Posterior cingulate gyrus (tissue), 11 donors: ENCODE data around the gene TMEM132C.
A peak's percentile ranks its signal among the peaks of the same experiment; 100 is the strongest.

Source experiments
- DNase-seq, 10 donors: peaks; one replicate each; pipeline versions ENCODE4 v3.0.0 to v3.0.0-alpha.2; 2020 to 2021; ENCODE audit warnings: mixed read lengths in 3 of 10
- intact Hi-C: fragments of 100-400 bp; cut with DNase I; formaldehyde crosslinking; loops from one replicate; pipeline ENCODE4 v1.15.1; 2023

The TMEM132C gene

DNA sequence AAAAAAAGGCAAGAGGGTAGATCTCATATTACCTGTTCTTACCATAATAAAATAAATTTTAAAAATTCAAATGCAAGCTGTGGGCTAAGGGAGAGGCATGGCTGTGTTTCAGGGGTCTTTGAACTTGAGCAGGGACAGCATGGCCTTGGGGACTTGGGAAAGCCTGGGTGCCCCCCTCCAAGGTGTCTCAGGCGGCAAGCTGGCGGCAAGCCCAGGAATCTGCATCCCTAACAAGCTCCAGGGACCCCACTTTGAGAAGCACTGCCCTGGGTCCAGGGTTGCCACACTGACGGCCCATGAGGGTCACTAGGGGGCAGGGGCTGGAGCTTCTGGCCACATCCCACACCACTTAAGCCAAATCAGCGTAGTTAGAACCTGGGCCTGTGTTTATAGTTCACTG is 363.0 kb downstream of the TMEM132C start:
- intact Hi-C loops = no loop called here
- peak in 2 of 10 donors; percentile 55 to 71 for DNase-seq

DNA sequence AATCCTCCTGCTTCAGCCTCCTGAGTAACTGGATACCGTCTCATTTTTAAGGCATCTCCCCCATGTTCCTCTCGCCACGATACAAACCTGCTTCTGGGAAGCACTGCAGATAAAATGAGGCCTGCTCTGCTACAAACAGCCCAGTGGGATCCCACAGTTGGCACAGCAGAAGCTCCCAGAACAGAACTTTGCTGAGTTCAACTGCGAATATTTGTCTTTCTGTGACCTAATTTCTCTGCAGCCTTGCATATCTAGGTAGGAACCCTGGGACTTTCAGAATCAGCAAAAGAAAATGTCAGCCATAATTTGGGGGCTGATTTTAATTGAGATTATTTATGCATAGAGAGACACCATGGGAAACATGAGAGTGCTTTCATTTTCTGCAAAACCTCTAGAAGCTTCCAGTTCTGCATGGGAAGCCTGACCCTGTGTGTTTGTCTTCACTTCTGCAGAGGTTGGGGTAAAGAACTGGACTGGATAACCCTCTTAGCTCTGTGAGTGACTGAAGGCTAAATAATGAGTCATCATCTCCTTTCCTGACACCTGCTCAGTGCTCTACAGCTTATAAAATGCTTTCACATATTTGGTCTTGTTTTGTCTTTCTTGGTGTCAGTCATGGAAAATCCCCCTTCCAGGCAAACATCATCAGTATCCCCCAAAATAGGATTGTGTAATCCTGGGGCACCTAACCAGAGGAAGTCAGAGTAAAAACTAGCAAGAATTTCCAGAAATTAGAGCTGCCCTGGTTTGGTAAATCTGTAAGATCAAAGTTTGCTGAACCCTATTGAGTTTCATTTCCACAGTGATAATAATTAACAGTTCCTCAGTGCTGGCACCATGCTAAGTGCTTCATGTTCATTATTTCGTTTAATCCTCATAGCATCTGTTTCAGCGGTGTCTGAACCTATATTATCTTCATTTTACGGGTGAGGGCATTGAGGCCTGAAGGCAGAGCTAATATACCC is 371.0 kb downstream of the TMEM132C start:
- intact Hi-C loops = no loop called here
- DNase-seq = peak in 1 of 10 donors; percentile 13

DNA sequence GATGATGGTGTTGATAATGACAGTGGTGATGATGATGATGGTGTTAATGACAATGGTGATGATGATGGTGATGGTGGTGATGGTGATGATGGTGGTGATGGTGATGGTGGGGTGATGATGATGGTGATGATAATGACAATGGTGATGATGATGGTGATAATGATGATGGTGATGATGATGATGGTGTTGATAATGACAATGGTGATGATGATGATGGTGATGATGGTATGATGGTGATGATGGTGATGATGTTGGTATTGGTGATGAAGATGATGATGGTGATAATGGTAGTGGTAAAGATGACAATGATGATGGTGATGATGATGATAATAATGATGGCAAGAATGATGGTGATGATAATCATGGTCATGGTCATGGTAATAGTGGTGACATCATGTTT is 372.1 kb downstream of the TMEM132C start:
- intact Hi-C loops = no loop called here
- no peak for DNase-seq

DNA sequence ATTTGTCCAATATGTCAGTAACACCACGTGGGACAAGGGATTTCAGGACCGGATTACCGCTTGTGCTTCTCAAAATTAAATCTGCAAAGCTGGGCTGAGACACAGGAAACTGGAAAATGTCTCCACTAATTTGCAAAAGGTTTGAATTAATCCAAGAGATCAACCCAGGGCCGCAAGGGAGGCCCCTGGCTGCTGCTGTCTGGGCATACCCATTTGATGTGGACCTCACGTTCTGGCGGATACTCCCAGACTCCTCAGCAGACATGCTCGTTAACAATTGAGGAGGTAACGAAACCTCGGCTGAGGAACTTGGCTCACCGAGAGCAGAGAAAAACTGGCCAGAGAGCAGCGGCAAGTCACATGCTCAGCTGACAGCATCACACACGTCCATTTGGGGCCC is 376.2 kb downstream of the TMEM132C start:
- peak in 1 of 10 donors; percentile 55 for DNase-seq
- intact Hi-C loops = no loop called here

DNA sequence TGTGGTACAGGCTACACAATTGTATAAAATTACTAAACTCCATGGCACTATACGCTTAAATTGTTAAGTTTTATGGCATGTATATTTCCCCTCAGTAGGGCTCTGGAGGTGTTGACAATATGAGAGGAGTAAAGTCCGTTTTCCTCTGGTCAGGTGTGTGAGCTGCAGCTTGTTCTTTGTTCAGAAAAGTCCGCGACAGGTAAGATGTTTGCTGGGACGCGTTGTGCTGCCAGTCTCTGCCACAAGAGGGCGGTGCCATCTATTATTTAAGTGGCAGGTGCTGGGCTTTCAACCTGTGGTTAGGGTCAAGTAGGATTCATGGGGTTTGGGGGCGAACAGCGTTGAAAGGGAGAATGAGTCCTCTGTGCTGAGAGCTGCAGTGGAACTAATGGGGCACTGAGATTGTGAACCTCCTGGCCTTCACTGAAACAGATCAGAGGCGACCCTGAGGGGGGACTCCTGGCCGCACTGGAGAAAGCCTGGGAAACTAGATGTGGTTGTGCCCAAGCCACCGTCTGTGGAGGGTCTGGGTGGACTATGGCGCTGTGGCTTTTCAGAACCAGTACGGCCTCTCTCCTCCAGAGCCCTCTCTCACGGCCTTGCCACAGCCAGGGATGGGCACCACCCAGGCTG is 377.8 kb downstream of the TMEM132C start:
- intact Hi-C loops = no loop called here

DNA sequence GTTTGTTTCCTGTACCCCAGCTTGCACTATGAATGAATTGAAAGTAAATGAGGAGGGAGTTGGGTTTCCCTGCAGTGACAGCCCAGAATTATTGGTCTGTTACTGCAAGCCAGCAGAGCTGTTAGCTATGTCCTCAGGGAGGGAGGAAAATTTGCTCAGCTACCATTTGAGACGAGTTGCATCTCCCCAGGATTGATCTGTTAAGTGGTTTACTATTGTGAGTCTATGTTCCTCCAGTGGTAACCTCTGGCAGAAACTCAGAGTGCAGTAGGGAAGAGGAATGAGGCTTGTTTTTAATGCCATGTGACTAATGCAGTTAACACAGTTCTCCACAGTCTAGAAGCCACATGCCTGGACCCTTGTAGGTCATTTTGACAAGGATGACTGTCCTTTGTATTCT is 382.9 kb downstream of the TMEM132C start:
- intact Hi-C loops = loop anchor here (5.0 kb wide), 1 partner anchor 1262 kb away; no protein-coding TSS in a partner anchor
- no peak for DNase-seq

More for the DNA sequence above, 377.8 kb downstream of the TMEM132C start:
- DNase-seq = peak in 7 of 10 donors; percentile 15 to 85 (median 37)

DNA sequence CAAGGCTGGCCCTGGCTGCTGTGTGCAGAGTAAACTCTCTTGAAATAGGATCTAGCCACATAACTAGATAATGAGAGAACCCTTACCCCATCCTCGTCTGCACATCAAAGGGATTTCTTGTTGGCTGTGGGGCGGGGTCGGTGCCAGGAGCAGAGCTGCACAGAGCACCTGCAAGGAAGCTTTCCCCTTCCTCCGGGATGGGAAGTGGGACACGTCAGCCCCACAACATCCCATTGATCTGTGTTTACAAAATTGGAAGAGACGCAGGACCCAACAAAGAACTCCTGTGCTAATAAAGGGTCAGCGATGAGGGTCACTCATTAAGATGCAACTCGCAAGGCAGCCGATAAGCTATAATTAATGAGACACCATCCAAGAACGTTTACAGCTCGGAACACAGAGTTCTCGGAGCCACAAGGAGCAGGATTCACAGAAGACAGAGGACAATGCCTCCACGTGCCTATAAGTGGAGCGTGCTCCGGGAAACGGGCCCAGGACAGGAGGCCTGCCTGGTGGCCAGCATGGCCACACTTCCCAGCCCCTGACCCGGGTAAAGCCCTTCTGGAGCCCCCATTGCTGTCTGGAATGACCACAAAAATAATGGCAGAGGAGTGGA is 385.3 kb downstream of the TMEM132C start:
- peak in 5 of 10 donors; percentile 12 to 78 (median 45) for DNase-seq
- intact Hi-C loops = loop anchor here (5.0 kb wide), 1 partner anchor 1260 kb away; no protein-coding TSS in a partner anchor

DNA sequence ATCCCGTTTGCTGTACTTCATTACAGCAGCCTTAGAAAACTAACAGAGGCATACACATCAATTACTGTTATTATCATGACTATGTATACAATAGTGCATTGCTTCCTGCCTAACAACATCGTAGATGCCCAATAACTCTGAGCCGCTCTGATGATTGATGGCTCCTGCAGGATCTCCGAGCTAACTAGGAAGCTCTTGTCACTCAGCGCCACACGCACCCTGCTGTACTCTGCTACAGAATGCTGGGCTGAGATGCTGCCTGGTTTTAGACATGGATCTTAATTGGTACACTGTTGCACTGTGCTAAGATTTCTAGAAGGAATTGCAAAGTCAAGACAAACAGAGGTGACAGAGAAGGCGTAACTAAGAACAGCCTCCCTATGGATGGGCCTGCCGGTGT is 387.5 kb downstream of the TMEM132C start:
- intact Hi-C loops = loop anchor here (5.0 kb wide), 1 partner anchor 1258 kb away; no protein-coding TSS in a partner anchor

DNA sequence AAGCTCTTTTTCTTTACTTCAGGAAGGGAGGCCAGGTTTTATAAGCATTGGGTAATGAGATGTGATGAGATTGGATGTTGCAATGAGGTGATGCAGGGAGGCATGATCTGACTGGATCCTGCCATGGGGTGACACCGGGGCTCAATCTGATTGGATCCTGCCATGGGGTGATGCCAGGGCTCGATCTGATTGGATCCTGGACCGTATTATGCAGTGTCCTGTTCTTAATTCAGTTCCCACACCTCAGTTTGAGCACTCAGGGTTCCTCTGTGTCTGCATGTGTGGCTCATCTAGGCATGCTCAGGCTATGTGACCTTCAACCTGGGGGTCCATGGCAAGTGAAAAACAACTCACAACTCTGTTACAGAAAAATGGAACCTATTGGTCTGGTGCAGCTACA is 390.4 kb downstream of the TMEM132C start:
- intact Hi-C loops = no loop called here
- no peak for DNase-seq

More for the DNA sequence above, 387.5 kb downstream of the TMEM132C start:
- DNase-seq = peak in 1 of 10 donors; percentile 79

DNA sequence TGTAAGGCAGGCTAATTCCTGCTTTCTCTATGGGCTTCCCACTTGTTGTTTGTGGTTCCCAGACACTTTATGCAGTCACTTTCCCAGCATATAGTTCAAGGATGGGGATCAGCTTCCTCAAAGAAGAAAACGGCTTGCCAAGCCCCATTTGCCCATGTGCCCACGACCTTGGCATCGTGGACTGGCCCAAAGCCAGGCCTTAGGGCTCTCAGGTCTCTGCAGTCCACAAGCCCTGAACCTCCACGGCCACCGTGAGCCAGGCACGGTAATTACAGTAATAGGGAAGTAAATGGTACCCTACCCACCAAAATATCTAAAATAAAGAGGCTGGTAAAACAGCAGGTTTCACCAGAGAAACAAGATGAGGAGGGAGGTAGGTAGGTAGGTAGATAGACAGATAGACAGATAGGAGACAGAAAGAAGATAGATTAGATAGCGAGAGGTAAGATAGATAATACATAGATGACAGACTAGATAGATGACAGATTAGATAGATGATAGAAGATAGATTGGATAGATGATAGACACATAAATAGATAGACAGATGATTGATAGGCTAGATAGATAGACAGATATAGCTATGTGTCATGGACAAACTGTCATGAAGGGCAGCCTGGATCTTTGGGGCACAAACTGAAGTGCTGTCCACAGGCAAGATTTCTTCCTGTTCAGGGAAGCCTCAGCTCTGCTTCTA is 393.7 kb downstream of the TMEM132C start:
- peak in 1 of 10 donors; percentile 65 for DNase-seq
- intact Hi-C loops = no loop called here

DNA sequence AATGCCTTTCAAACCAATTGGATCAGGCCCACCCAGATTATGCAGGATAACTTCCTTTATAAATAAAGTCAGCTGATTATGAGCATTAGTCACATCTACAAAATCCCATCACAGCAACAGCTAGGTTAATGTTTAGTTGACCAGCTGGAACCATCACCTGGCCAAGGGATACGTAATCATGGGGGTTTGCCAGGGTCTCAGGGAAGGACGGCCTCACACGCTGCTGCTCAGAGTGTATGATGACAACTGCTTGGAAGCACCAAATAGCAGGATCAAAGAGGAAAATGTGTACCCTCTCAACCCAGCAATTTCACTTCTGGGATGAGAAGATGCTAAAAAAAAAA is 394.2 kb downstream of the TMEM132C start:
- intact Hi-C loops = no loop called here
- peak in 1 of 10 donors; percentile 12 for DNase-seq

DNA sequence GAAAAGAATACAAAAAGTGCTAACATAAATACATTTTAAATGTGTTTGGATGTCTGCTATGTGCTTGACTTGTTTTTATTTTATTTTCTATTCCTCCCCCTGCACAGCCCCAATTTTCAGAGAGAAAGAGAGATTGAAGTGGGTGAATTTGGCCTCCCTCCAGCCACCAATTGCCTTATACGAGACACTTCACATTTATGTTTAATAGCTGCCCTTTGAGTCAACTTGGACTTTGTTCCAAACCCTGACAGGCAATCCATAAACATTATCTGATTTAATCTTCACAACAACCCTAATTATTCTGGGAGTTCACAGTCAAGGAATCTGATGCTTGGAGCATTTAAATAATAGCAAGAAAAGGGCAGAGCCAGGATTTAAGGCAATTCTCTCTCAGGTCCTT is 395.1 kb downstream of the TMEM132C start:
- intact Hi-C loops = no loop called here
- DNase-seq = no peak

DNA sequence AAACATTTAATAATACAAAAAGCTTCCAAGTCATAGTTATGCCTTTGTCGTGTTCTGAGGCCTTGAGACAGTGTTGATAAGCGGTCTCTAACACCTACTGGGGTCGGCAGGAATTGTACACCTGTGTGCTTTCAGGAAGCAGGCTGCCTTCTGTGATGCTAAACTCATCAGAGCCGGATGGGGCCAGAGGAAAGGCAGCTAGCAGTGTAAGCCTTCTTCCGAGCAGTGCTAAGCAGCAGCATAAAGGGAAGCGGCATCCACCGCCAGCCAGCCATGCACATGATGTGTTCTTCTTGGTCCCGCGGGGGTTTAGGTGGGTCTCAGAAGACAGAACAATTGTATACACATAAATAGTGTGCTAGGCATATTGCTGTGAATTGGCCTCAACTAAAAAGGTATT is 397.5 kb downstream of the TMEM132C start:
- intact Hi-C loops = no loop called here
- peak in 1 of 10 donors; percentile 7 for DNase-seq

DNA sequence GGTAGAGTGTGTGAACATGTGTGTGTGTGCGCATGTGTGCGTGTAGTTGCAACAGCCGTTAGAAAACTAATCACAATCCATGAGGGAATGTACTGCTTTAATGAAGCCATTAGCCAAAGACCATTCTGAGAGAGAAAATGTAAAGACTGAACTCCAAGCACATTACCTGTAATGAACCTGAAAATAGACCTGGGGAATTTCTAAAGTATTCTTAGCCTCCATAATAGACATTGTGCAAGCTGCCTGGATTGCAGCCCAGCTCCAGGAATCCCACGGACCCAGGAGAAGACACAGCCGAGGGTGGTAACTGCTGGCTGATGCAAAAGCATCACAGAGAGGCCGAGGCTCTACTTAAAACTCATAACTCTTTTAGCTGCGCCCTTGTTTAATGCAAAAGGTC is 400.2 kb downstream of the TMEM132C start:
- no peak for DNase-seq

DNA sequence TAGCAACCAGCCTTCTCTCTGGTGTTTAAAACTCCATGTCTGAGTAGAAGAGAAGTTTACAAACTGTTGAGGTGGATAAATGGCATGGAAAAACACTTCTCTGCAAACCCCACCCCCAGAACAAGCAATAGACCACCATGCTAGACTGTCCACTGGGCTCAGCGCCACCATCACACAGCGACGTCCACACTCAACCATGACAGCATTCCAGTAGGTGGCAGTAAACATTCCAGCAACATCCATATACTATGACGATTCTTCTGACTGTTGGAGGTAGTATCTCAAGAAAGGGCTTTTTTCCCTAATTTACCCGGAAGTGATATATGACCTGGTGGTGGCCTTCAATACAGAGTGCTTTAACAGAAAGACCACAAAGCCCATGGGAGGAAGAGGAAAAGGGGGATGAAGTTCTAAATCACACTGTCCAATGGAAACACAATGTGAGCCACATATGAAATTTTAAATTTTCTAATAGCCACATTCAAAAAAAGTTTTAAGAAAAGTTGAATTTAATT is 404.6 kb downstream of the TMEM132C start:
- intact Hi-C loops = no loop called here
- DNase-seq = no peak

More for the DNA sequence above, 400.2 kb downstream of the TMEM132C start:
- intact Hi-C loops = no loop called here

DNA sequence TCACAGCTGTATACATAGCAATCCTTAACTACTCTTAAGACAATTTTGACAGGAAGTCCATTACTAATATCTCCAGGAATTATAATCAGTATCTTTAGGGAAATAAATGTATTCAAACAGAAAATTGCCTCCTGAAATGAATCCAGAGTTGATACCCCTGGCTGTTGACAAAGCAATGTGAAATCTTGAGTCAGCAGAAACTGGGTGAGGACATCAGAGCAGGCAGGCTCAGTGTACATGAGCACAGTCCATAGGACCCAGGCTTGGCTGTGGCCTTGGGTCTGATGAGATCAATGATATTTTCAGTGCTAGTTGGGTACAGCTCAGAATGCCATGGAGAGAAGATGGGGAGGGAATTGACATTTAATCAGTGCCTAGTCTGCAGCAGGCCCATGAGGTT is 405.5 kb downstream of the TMEM132C start:
- DNase-seq = no peak
- intact Hi-C loops = no loop called here

DNA sequence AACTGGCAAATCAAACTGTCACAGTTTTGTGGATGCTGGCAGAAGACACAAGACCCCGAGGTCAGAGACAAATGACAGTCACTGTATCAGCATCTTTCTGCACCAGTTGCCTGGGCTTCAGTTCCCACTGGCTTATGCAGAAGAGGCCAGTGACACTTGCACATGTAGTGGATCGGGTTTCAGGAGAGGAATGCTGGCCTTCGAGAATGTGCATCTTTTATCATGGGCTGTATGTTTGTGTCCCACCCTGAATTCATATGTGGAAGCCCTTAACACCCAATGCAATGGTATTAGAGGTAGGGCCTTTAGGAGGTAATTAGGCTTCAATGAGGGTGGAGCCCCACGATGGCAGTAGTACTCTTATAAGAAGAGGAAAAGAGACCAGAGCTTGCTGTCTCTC is 405.9 kb downstream of the TMEM132C start:
- DNase-seq = no peak
- intact Hi-C loops = no loop called here

DNA sequence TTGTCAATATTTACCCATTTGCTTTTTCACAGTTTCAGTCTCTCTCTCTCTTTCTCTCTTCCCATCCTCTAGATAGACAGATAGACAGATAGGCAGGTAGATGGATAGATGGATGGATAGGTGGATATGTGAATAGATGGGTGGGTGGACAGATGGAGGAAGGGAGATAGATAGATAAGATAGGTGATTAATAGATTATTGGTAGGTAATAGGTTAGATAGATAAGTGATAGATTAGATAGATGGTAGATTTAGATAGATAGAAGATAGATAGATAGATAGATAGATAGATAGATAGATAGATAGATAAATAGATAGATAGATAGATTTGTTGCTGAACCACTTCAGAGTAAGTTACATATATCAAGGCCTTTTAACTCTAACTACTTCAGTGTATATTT is 408.6 kb downstream of the TMEM132C start:
- intact Hi-C loops = no loop called here
- DNase-seq = no peak

DNA sequence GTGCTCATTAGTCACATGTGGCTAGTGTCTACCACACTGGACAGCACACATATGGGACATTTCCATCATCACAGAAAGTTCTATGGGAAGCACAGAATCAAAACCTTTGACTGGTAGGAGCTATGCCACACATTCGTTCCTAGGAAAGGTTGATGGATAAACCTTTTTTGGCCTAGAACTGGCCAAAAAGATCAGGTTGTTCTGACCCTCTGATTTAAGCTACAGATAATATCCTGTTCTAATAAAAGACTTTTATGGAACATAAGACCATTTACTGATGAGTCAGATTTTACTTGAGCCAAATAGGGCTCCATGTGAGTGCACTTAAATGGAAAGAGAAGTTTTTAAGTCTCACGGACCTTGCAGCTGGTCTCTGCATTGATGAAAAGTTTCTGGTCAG is 413.6 kb downstream of the TMEM132C start:
- DNase-seq = no peak
- intact Hi-C loops = no loop called here

DNA sequence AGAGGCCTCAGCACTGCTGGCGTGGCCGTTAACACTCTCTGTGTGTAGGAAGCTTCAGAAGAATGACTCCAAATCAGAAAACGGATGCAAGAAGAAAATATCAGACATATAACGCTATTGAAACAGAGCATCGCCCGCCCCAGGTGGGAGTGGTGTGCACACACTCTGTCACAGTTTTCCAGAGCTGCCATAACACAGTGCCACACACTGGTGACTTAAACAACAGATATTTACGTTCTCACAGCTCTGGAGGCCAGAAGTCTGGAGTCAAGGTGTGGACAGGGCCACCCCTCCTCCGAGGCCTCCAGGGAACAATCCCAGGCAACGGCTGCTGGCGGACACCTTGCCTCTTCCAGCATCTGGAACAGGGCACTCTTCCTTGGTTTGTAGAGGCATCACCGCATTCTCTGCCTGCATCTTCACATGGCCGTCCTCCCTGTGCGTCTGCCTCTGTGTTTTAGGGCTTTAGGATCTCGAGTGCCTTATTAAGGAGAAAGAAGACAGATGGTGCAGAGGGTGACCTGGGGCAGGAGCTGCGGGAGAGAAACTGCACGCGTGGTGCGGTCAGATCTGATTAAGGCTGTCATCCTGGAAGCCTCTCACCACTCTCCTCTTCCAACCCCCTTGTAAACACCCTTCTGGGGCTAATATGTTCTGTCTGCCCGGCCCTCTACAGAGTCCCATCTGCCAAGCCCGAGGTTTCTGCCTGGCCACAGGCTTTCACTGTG is 415.7 kb downstream of the TMEM132C start:
- no peak for DNase-seq
- intact Hi-C loops = no loop called here
